ENCODE data around the gene MRTO4. TPM values are rescaled to one million over a fixed set of nuclear protein-coding genes. Genes with fewer than 3 reads are reported as not detected.
A peak's percentile ranks its signal among the peaks of the same experiment; 100 is the strongest.

MRTO4 gene
- total RNA-seq: 10 to 100 TPM; 17.6 to 27.7 TPM

DNA sequence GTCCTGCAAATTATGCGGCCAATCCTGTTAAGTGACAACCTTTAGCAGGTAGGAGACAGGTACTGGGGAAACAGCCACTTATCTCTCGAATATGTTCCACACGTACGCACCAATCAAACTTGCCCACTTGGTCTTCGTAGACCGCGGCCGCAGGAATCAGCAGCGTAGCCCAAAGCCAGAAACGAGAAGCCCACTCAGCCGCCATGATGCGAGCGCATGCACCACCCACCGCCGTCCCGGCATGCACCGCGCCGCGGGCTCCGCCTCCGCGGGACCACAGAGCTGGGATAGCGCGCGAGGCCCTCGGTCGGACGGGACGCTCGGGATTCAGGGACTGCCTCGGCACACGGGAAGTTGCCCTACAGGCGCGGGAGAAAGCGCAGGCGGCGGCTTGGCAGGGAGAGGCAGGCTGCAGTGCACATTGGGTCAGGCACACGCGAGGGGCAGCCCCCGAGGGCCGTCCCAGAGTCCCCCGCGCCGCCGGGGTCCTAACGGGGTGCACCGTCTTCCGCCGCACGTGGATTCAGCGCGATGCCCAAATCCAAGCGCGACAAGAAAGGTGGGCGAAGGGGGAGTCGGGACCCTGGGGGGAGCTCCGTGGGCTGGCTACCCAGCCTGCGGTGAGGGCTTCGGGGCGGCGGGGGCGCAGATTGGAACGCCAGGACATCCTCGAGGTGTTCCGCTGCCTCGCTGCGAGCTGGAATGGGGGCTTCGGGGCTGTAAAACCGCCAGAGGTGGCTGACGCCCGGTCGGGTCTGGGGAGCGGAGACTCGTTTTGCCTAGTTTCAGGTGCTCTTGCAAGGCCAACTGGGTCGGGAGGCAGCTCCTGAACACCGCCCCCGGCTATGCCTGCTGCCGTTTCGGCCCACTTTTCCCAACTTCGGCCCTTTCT, at the start of gene MRTO4, which contains the start of gene EMC1:
MRTO4 (plus strand) TSS at position 501 of the 892 bp plus-strand sequence; CDS start at position 532, 31 bp downstream.
EMC1 (minus strand) TSS at position 220 of the 892 bp plus-strand sequence; CDS start at position 205, 15 bp downstream.
- Histone ChIP-seq H3K27ac (peak within 1 kb of the TSS; percentile 91 to 98 (median 94)), H3K4me3 (peak within 1 kb of the TSS; percentile 87 to 95), H3K4me1 (peaks cover 26% of the 10 kb centered on the region), H3K36me3 (replicated peaks in 1 of 2; ENCODE audit: insufficient read depth in 1 of 2, low read depth in 2 of 2) (peaks cover 0 to 2% of the 10 kb centered on the region in 2 donors), H3K9me3 (no peaks in the 10 kb centered on the region), H3K27me3 (no peaks in the 10 kb centered on the region)
- peak; percentile 31 to 65 (median 64) for TF ChIP-seq POLR2A (IDR thresholded peaks at IDR 0.05)
- TF ChIP-seq, protein P1, sequence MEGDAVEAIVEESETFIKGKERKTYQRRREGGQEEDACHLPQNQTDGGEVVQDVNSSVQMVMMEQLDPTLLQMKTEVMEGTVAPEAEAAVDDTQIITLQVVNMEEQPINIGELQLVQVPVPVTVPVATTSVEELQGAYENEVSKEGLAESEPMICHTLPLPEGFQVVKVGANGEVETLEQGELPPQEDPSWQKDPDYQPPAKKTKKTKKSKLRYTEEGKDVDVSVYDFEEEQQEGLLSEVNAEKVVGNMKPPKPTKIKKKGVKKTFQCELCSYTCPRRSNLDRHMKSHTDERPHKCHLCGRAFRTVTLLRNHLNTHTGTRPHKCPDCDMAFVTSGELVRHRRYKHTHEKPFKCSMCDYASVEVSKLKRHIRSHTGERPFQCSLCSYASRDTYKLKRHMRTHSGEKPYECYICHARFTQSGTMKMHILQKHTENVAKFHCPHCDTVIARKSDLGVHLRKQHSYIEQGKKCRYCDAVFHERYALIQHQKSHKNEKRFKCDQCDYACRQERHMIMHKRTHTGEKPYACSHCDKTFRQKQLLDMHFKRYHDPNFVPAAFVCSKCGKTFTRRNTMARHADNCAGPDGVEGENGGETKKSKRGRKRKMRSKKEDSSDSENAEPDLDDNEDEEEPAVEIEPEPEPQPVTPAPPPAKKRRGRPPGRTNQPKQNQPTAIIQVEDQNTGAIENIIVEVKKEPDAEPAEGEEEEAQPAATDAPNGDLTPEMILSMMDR (IDR thresholded peaks at IDR 0.05): peak in 1 of 7 experiments; percentile 21
- ATAC-seq: peak; percentile 94
- WGBS, 2 donors: 1% methylated on average over 15 to 71 of the region's 81 CpGs
- DNase-seq: peak; percentile 79 to 93 (median 82)
- intact Hi-C loops (cut with DNase I): loop anchor here (10.0 kb wide), 1 partner anchor 53 kb away; no protein-coding TSS in a partner anchor

DNA sequence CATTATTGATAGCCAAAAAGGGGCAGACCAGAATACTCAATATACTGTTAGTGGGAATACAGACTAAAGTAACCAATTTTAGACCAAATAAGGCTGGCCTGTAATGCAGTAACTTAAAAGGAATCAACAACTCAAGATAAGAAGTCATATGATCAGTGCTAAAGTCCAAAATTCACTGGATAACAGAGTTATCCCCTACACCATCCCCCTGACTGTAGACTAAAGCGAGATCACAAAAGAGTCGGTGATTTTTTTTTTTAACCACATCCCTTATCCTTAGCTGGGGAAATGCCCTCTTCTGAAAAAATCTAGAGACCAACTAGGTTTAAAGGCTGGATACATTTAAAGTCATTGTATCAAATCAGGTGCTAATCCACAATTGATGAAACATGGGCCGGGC, 49.2 kb upstream of the MRTO4 start:
- Histone ChIP-seq H3K27ac (no peak overlapping the region), H3K36me3 (replicated peaks in 1 of 2; ENCODE audit: insufficient read depth in 1 of 2, low read depth in 2 of 2) (peaks cover 0 to 12% of the 10 kb centered on the region in 2 donors), H3K27me3 (no peaks in the 10 kb centered on the region), H3K4me1 (peaks cover 42% of the 10 kb centered on the region), H3K4me3 (no peak overlapping the region), H3K9me3 (no peaks in the 10 kb centered on the region)
- DNase-seq (no peak), ATAC-seq (no peak)
- TF ChIP-seq POLR2A (IDR thresholded peaks at IDR 0.05): no peak
- TF ChIP-seq, protein P1 (IDR thresholded peaks at IDR 0.05): no peak
- WGBS, 2 donors: 49 to 57% methylated on average over 3 of the region's 3 CpGs
- intact Hi-C loops (cut with DNase I): no loop called here

DNA sequence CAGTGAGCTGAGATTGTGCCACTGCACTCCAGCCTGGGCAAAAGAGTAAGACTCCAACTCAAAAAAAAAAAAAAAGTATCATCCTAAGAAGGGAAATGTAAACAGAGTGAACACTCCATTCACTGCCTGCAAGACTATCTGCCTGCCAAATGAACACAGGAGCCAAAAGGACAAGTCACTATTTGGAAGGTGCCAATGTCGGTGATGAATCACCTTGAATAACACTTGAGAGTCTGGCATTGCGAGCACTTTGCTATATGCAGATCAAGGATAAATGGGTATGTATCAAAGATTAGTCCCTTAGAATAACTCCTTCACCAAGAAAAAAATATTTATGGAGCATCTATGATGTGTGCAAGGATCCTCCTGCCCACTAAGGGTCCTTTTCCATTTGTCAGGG, 48.2 kb upstream of the MRTO4 start:
- Histone ChIP-seq H3K27ac (peak overlapping the region in 2 of 4 donors; percentile 18 to 37), H3K27me3 (no peaks in the 10 kb centered on the region), H3K36me3 (replicated peaks in 1 of 2; ENCODE audit: insufficient read depth in 1 of 2, low read depth in 2 of 2) (peaks cover 0 to 5% of the 10 kb centered on the region in 2 donors), H3K9me3 (no peaks in the 10 kb centered on the region), H3K4me1 (peaks cover 51% of the 10 kb centered on the region), H3K4me3 (no peak overlapping the region)
- peak; percentile 82 for ATAC-seq
- 31 to 58% methylated on average over 2 of the region's 2 CpGs for WGBS, 2 donors
- no peak for TF ChIP-seq POLR2A (IDR thresholded peaks at IDR 0.05)
- TF ChIP-seq, protein P1 (IDR thresholded peaks at IDR 0.05): no peak
- intact Hi-C loops (cut with DNase I): no loop called here
- peak; percentile 41 to 81 (median 60) for DNase-seq

DNA sequence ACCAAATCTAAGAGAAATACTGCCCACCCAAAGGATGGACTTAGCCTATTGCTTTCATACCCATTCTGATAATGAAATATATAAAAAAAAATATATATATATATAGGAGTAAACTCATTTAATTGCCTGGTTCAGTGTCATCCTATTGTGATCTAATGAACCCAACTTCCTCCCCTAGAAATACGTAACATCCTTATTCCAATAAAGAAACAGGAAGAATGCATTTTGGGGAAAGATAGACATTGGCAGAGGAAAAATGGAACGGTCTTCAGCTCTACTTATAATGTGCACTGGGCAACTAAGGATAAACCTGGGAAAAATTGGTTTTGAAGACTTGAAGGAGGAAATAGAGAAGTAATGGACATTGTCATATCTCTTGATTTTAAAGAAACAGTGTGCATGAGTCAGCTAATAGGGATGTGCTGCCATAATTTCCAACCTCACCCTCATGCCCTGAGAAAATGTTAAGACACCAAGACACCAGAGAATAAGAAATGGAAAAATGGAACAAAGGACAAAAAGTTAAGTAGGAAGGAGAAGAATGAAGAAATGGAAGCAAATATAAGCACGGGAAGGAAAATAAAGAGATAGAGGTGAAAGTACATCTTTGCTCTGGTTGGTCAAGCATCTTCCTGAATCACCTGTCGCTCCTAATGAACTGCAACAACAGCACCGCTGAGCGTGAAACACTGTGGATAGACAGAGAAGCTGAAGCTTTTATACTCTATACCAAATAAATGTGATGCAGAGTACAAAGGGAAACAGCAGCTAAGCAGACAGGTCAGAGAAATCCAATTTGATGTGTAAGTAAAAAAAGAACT, 46.9 kb upstream of the MRTO4 start:
- Histone ChIP-seq H3K4me1 (peaks cover 59% of the 10 kb centered on the region), H3K36me3 (replicated peaks in 1 of 2; ENCODE audit: insufficient read depth in 1 of 2, low read depth in 2 of 2) (no peaks in the 10 kb centered on the region), H3K9me3 (no peaks in the 10 kb centered on the region), H3K27me3 (no peaks in the 10 kb centered on the region), H3K27ac (no peak overlapping the region), H3K4me3 (no peak overlapping the region)
- ATAC-seq (no peak), DNase-seq (no peak)
- intact Hi-C loops (cut with DNase I): no loop called here
- TF ChIP-seq POLR2A (IDR thresholded peaks at IDR 0.05): no peak
- TF ChIP-seq, protein P1 (IDR thresholded peaks at IDR 0.05): no peak
- 84 to 85% methylated on average over 6 of the region's 6 CpGs for WGBS, 2 donors
